Renal pelvis (tissue), 4 donors: ENCODE results near the gene SEMA6B. TPM values are rescaled to one million over a fixed set of nuclear protein-coding genes. Genes with fewer than 3 reads are reported as not detected.

Experiments used
- DNase-seq: peaks from one replicate; pipeline ENCODE4 v3.0.0-alpha.2; 2013
- polyA plus RNA-seq, 3 donors: library from polyadenylated mRNA; unstranded; fragments of 120-200 nt; gene quantifications; one replicate each; pipeline ENCODE4 v1.2.1, GENCODE V29; 2013; ENCODE audit not compliant: insufficient read length in 3 of 3

Gene SEMA6B
- polyA plus RNA-seq, 3 donors, result 2.5 to 3.9 (median 3.1) TPM

DNA sequence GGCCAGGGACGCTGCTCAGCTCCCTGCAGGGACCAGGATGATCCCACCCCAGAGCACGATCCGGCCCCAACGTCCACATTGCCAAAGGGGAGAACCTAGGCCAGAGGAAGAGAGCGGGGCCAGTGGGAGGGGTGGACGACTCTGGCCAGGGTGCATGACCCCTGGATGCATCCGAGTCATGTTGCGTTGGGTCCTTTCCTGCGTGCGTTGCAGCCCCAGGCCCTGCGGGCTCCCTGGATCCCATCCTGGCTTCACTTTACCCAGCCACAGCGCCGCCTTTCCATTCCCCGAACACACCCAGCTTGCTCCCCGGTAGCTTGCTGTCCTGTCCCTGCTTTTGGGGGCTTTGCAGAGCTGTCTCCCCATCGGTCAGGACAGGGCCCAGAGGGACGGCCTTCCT, 51.7 kb downstream of the SEMA6B start:
- DNase-seq, result no peak

DNA sequence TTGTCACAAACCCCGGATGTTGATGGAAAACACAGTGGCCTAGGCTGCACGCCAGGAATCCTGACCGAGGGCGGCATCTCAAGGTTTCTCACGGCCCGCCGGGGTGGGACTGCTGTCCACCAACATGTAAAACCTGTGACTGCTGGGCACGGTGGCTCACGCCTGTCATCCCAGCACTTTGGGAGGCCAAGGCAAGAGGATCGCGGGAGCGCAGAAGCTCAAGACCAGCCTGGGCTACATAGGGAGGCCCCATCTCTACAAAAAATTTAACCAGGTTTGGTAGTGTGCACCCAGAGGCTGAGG, 52.4 kb downstream of the SEMA6B start:
- DNase-seq, result no peak

GRCh38 chr19:4506449-4507149, 52.9 kb downstream of the SEMA6B start:
- no peak for DNase-seq

DNA sequence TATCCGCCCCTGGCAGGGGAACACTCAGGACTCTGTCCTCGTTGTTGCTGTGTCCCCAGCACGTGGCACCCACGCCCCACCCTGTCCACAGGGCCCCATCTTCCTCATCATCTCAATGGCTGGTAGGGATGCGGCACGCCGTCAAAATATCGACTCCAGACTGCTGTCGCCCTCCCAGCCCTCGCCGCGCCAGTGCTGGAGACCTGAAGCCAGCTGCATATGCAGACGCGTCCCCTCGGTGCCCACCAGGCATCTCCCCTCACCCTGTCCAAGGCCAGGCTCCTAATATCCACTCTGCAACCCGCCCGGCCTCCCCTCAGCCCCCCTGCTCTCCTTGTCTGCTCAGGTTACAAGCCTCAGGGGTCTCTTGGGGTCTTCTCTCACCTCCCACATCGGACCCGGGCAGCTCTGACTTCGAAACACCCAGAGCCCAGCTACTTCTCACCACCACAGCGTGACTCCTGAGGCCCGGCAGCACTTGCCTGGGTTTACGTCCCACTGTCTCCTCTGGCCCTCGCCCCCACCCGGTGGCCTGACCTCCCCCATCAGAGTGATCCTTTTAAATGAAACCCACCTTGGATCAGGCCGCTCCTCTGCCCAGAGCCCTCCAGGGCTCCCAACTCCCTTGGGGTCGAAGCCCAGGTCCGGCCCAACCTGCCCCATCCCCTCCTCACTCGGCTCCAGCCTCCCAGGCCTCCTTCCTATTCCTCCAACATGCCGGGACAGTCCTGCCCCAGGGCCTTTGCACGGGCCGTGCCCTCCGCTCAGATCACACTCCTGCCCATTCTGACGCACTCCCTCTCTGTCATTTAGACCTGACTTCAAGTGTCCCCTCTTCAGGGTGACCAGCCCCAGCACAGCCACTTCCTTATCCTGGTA, 53.7 kb downstream of the SEMA6B start:
- no peak for DNase-seq

DNA sequence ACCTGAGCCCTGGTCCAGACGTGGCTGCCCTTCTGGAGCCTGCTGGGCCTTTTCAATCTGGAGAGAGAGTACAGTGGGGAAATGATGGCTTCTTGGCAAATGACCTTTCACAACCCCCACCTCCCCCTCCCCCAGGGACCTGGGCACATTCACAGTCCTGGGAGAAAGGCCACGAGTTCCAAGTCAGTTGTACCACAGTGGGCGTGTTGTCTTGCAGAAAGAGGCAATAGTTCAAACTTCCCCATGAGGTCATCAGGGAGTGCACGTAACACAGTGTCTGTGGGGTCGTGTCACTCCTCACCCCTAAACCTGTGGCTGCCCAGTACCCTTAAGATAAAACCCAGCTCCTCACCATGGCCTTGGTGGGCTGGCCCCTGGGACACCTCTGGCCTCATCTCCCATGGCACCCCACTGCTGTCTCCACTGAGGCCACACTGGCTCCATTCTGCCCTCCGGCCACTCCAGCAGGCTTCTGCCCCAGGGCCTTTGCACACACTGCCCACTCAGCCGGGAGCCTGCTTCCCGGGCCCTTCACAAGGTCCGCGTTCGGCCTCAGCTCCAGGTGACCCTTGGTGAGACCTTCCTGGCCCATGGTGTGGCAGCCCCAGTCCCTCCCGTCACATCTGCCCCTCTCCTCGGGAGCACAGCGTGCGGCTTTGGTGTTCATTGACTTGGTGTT, 54.5 kb downstream of the SEMA6B start:
- no peak for DNase-seq

- no peak for DNase-seq
Measured at GRCh38 chr19:4504297-4504701, 55.2 kb downstream of the SEMA6B start.

DNA sequence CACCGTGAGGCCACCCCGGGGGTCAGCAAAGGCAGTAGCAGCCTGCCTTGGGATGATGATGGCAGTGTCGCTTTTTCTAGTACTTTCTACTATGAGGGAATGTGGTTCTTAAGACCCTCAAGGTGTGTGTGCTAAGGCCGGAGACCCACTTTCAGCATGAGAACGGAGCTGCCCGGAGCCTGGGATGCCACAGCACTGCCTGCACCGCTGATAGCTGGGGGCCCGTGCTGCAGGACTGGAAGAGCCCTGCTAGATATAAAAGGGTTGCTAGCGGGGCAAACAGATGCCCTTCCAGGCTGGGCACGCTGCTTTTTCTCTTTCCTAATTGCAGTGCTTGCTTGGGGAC, 55.7 kb downstream of the SEMA6B start:
- DNase-seq, result no peak

- DNase-seq, result no peak
Measured at GRCh38 chr19:4503132-4503824, 56.2 kb downstream of the SEMA6B start.

- DNase-seq, result no peak
Measured at GRCh38 chr19:4502282-4503131, 57.0 kb downstream of the SEMA6B start.

- no peak for DNase-seq
Measured at GRCh38 chr19:4501691-4502090, 57.8 kb downstream of the SEMA6B start.

DNA sequence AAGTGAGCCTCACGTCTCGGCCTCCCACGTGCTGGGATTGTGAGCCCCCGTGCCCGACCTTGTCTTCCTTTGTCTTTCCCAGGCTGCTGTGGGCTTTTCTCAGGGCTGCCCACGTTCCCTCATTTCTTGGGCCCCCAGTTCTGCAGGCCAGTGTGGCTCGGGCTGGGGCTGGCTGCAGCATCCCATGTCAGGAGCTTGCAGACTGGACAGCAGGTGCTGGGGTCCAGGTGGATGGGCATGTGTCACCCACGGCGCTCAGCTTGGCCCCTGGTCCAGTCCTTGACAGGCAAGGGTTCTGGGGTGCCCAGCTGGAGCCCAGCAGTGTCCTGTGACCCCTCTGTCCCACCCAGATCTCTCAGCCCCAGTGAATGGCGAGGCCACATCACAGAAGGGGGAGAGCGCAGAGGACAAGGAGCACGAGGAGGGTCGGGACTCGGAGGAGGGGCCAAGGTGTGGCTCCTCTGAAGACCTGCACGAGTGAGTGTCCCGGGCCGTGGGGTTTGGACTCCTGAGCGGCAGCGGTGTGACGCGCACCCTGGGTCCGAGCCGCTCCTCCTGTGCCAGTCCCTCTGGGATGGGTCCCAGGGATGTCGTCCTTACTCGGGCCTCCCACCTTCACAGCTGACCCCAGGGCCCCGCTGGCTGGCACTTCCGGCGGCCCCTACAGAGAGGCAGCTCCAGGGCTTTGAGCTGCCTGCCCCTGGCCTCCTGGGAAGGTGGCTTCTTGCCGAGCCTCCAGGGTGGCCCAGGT, 58.5 kb downstream of the SEMA6B start:
- DNase-seq, result no peak

DNA sequence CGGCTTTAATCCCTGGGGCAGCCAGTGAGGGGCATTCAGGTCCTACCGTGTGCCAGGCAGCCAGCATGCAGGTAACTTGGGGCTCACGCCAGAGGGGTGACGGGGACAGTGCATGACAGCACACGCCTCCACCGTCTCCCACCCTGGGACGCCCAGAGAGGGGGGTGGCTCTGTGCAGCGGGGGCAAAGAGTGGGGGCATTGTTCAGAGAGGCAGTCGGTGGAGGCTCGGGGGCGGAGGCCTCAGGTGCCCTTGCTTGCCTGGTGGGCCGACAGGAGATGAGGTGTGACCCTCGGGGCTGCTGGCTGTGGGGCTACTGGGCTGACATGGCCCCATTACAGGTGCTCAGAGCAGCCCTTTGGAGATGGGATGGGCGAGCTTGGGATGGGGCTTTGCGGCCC, 59.6 kb downstream of the SEMA6B start:
- DNase-seq, result no peak

- DNase-seq, result no peak
Measured at GRCh38 chr19:4499318-4499717, 60.2 kb downstream of the SEMA6B start.

DNA sequence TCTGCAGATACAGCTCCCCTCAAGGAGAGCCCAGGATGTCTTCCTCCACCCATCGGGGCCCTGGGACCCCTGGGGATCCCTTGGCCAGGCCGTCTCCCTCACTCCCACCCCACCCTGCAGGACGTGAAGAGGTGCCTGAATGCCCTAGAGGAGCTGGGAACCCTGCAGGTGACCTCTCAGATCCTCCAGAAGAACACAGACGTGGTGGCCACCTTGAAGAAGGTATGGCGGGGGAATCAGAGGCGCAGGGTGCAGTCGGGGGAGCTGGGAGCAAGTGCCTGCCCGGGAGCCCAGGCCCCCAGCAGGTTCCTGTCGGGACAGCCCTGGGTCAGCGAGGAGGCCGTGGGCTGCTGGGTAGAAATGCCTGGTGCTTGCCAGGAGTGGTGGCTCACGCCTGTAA, 60.8 kb downstream of the SEMA6B start:
- no peak for DNase-seq

DNA sequence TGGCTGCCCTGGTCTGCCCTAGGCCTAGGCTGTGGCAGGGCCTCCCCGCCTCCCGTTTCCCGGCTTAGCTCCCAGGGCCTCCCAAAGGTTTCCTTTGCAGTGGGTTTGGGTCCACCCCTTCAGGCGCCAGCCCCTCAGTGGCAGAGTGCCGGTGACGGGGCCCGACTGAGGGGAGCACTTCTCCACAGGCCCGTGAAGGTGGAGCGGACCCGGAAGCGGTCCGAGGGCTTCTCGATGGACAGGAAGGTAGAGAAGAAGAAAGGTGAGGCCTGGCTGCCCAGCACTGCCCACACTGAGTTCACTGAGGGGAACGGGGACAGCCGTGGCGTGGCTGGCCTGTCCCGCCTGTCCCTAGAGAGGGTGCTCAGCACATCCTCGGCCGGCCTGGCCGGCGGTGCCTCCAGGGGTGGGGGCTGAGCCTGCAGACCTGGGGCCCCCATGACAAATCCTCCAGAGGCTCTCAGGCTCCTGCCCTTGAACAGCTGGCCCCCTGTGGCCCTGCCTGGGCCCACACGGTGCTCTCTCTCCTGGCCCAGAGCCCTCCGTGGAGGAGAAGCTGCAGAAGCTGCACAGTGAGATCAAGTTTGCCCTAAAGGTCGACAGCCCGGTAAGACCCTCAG, 61.6 kb downstream of the SEMA6B start:
- DNase-seq, result no peak

DNA sequence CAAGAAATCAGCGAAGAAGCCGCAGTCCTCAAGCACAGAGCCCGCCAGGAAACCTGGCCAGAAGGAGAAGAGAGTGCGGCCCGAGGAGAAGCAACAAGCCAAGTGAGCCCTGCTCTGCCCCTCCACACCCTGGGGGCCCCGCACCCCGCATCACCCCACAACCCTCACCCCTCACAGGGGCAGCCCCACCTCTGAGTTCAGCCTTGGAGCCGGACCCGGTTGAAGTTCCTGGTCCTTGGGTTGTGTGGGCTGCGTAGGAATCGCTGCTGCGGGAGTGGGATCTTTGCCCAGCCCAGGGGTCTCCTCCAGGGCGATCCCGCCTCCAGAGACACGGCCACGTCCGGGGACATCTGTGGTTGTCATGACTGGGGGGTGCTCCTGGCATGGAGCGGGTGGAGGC, 63.2 kb downstream of the SEMA6B start:
- DNase-seq, result no peak

DNA sequence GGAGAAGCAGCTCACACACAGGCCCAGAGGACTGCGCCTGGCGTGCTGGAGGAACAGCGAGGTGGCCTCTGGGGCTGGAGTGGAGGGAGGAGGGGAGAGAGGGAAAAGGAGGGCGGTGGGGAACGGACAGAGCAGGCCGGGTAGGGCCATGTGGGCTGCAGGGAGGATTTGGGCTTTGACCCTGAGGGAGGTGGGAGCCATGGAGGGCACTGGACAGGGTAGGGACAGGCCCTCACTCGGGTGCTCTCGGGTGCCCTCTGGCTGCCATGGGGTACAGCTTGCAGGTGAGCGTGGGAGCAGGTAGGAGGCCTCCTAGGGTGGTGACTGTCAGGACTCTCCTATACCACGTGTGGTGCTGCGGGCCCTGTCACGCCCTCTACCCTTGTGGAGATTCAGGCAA, 64.0 kb downstream of the SEMA6B start:
- DNase-seq, result no peak

DNA sequence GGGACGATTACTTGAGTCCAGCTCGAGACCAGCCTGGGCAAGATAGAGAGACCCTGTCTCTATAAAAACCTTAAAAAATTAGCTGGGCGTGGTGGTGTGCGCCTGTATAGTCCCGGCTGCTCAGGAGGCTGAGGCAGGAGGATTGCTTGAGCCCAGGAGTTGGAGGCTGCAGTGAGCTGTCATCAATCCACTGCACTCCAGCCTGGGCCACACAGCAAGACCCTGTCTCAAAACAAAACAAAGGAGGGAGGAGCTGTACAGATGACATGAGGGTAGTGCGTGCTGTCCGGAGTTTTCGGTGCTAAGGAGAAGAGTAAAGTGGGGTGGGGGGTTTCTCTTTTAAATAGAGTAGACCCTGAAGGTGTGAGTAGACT, 64.8 kb downstream of the SEMA6B start:
- DNase-seq, result no peak

DNA sequence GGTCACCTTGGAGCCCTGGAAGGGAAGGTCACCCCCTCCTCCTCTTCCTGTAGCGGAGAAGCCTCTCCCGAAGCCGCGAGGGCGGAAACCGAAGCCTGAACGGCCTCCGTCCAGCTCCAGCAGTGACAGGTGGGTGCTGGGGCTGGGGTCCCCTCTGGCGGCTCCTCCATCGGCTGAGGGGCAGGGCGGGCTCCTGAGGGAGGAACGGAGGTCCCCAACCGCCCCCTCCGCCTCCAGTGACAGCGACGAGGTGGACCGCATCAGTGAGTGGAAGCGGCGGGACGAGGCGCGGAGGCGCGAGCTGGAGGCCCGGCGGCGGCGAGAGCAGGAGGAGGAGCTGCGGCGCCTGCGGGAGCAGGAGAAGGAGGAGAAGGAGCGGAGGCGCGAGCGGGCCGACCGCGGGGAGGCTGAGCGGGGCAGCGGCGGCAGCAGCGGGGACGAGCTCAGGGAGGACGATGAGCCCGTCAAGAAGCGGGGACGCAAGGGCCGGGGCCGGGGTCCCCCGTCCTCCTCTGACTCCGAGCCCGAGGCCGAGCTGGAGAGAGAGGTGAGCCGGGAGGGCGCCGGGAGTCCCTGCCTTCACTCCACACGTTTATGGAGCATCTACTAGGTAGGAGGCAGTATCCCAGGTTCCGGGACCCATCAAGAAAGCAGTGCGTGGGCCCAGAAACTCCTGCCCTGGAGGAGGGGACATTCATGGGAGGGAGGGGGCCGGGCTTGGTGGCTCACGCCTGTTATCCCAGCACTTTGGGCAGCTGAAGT, 65.4 kb downstream of the SEMA6B start:
- DNase-seq, result no peak
